PC-9 (cell line): ENCODE results near the gene SPRR1A.

ENCODE experiments used
- EZH2 ChIP-seq: fragments of 200-600 bp; sonication (generic); IDR thresholded peaks from 2 replicates; pipeline ENCODE4 v1.8.0; 2017; ENCODE audit warnings: antibody characterized with exemption, low read depth
- TF ChIP-seq, protein P1 (sequence below): fragments of 200-600 bp; sonication (generic); conservative IDR thresholded peaks from 2 replicates; pipeline ENCODE4 v1.6.1; 2017; ENCODE audit warnings: mixed run types, antibody characterized with exemption, mild to moderate bottlenecking, moderate library complexity

DNA sequence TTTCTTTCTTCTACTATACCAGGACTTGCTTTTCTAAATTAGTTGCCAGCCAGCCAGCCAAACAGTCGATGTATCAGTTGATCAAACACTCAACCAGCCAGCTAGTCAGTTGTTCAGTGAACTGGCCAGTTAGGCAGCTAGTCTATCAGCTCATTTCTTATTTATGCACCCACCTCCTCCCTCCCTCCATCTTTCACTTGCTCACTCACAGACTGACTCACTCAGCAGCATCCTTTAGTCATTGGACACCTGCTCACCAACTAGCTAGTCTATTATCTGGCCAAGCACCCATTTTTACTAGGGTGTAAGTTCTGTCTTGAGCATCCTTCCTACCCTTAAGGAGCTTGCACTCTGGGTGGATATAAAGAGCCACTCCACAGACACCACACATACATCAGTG is 19.3 kb upstream of the SPRR1A start:
- TF ChIP-seq, protein P1, sequence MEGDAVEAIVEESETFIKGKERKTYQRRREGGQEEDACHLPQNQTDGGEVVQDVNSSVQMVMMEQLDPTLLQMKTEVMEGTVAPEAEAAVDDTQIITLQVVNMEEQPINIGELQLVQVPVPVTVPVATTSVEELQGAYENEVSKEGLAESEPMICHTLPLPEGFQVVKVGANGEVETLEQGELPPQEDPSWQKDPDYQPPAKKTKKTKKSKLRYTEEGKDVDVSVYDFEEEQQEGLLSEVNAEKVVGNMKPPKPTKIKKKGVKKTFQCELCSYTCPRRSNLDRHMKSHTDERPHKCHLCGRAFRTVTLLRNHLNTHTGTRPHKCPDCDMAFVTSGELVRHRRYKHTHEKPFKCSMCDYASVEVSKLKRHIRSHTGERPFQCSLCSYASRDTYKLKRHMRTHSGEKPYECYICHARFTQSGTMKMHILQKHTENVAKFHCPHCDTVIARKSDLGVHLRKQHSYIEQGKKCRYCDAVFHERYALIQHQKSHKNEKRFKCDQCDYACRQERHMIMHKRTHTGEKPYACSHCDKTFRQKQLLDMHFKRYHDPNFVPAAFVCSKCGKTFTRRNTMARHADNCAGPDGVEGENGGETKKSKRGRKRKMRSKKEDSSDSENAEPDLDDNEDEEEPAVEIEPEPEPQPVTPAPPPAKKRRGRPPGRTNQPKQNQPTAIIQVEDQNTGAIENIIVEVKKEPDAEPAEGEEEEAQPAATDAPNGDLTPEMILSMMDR: no peak
- no peak for TF ChIP-seq EZH2
